ENCODE data around the gene NKAIN2. TPM values are rescaled to one million over a fixed set of nuclear protein-coding genes. Genes with fewer than 3 reads are reported as not detected.

Gene NKAIN2
- total and polyA plus RNA-seq, 9 of the 15 experiments (the other 6 are each of a cell fraction or from before 2014, with no cell fraction given): not detected

GRCh38 chr6:123873974-123874373, 70.3 kb downstream of the NKAIN2 start:
- Histone ChIP-seq H3K9ac (ENCODE audit: insufficient read depth in 1 of 2, low read depth in 2 of 2, low read length in 2 of 2) (no peak overlapping the region), H3K4me3 (no peak overlapping the region), H3K9me3 (replicated peaks; ENCODE audit: control insufficient read depth, insufficient read depth, low read depth, low read length) (no peaks in the 10 kb centered on the region), H3K4me2 (ENCODE audit: insufficient read depth, low read length) (no peak overlapping the region), H3K36me3 (ENCODE audit: control insufficient read depth, insufficient read depth, low read length) (no peaks in the 10 kb centered on the region), H3K4me1 (replicated peaks in 1 of 2; ENCODE audit: control insufficient read depth in 2 of 2, insufficient read depth in 2 of 2, low read length in 2 of 2) (no peaks in the 10 kb centered on the region), H3K27ac (ENCODE audit: extremely low read depth, low read depth, low read length) (no peak overlapping the region), H2AFZ (ENCODE audit: low read depth, low read length) (no peak overlapping the region), H4K20me1 (replicated peaks; ENCODE audit: control insufficient read depth, insufficient read depth, low read length) (no peaks in the 10 kb centered on the region), H3K79me2 (ENCODE audit: control insufficient read depth, insufficient read depth, low read length) (no peaks in the 10 kb centered on the region), H3K27me3 (ENCODE audit: control insufficient read depth in 2 of 2, insufficient read depth in 2 of 2, low read length in 2 of 2) (no peaks in the 10 kb centered on the region), H3K9me1 (ENCODE audit: control insufficient read depth, insufficient read depth, low read length) (no peaks in the 10 kb centered on the region)
- DNase-seq (ENCODE audit: extremely low read depth in 1 of 4, low spot score in 3 of 4) (no peak), FAIRE-seq (no peak), ATAC-seq (no peak)
- WGBS (ENCODE audit: insufficient coverage, low coverage, missing lambda C conversion rate): 0% methylated on average over 1 of the region's 1 CpG
- BruUV-seq (replicated peaks): no TSS peak
- TF ChIP-seq ZNF232 (CRISPR knock-in tag; IDR thresholded peaks at IDR 0.05) (no peak), ZNF766 (CRISPR knock-in tag; conservative IDR thresholded peaks at IDR 0.05) (no peak)
- intact Hi-C loops (cut with micrococcal nuclease): no loop called here
- ChIA-PET POLR2A (no interaction called here), CTCF (ENCODE audit: low intra/inter-chr PET ratio) (no interaction called here)
- in situ Hi-C loops (cut with MboI): no loop called here

DNA sequence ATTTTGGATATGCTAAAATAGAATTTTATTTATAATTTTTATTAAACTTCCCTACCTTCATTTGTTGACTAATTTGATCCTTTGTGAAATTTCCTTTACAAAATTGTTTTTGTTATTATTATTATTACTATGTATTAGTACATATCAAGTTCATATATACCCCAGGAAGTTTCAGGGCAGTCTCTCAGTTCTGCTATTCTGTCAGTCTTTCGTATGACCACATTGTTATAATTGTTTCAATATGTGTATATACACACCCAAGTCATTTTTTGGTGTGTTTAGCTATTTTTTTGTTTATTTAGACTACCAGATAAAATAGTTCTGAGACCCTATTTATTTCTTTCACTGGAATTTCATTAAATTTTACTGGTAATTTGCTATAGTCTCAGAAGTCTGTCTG, 72.1 kb downstream of the NKAIN2 start:
- Histone ChIP-seq H3K36me3 (ENCODE audit: control insufficient read depth, insufficient read depth, low read length) (no peaks in the 10 kb centered on the region), H2AFZ (ENCODE audit: low read depth, low read length) (no peak overlapping the region), H3K4me3 (no peak overlapping the region), H3K9me1 (ENCODE audit: control insufficient read depth, insufficient read depth, low read length) (no peaks in the 10 kb centered on the region), H3K79me2 (ENCODE audit: control insufficient read depth, insufficient read depth, low read length) (no peaks in the 10 kb centered on the region), H4K20me1 (replicated peaks; ENCODE audit: control insufficient read depth, insufficient read depth, low read length) (no peaks in the 10 kb centered on the region), H3K4me2 (ENCODE audit: insufficient read depth, low read length) (no peak overlapping the region), H3K9ac (ENCODE audit: insufficient read depth in 1 of 2, low read depth in 2 of 2, low read length in 2 of 2) (no peak overlapping the region), H3K27ac (ENCODE audit: extremely low read depth, low read depth, low read length) (no peak overlapping the region), H3K27me3 (ENCODE audit: control insufficient read depth in 2 of 2, insufficient read depth in 2 of 2, low read length in 2 of 2) (no peaks in the 10 kb centered on the region), H3K4me1 (replicated peaks in 1 of 2; ENCODE audit: control insufficient read depth in 2 of 2, insufficient read depth in 2 of 2, low read length in 2 of 2) (no peaks in the 10 kb centered on the region), H3K9me3 (replicated peaks; ENCODE audit: control insufficient read depth, insufficient read depth, low read depth, low read length) (no peaks in the 10 kb centered on the region)
- ATAC-seq (no peak), DNase-seq (ENCODE audit: extremely low read depth in 1 of 4, low spot score in 3 of 4) (no peak), FAIRE-seq (no peak)
- POLR2A ChIA-PET: no interaction called here
- WGBS (ENCODE audit: insufficient coverage, low coverage, missing lambda C conversion rate): 0% methylated on average over 1 of the region's 1 CpG
- CTCF ChIA-PET (ENCODE audit: low intra/inter-chr PET ratio): no interaction called here
- in situ Hi-C loops (cut with MboI) (no loop called here), intact Hi-C loops (cut with micrococcal nuclease) (no loop called here)
- BruUV-seq (replicated peaks): no TSS peak
- TF ChIP-seq SMARCA4 (IDR thresholded peaks at IDR 0.05) (no peak), CBFA2T3 (IDR thresholded peaks at IDR 0.05) (no peak), TSHZ1 (CRISPR knock-in tag; IDR thresholded peaks at IDR 0.05) (no peak), RBM17 (IDR thresholded peaks at IDR 0.05; ENCODE audit: borderline replicate concordance, low read depth, low read length) (no peak), TRIM25 (IDR thresholded peaks at IDR 0.05; ENCODE audit: borderline replicate concordance) (no peak), NR2C1 (IDR thresholded peaks at IDR 0.05) (no peak), NR2C1 (tag; IDR thresholded peaks at IDR 0.05) (no peak), EHMT2 (IDR thresholded peaks at IDR 0.05) (no peak), ZNF77 (CRISPR knock-in tag; IDR thresholded peaks at IDR 0.05) (no peak)
- TF ChIP-seq, protein P1, sequence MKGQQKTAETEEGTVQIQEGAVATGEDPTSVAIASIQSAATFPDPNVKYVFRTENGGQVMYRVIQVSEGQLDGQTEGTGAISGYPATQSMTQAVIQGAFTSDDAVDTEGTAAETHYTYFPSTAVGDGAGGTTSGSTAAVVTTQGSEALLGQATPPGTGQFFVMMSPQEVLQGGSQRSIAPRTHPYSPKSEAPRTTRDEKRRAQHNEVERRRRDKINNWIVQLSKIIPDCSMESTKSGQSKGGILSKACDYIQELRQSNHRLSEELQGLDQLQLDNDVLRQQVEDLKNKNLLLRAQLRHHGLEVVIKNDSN (CRISPR knock-in tag; IDR thresholded peaks at IDR 0.05): no peak
